Stimulated activated naive B cell treated with anti-CD40 and anti-IgM and Interleukin-4, amounts not matched to agents 10 μg/mL and 1 μg/mL and 100 μg/mL, for 72 hours (primary cell): ENCODE data around the gene HOXD4.

ENCODE experiments used
- ATAC-seq, 2 donors: fragments of 150-1000 bp; cut with Tn5 transposase; replicated peaks; 2 replicates each; pipeline ENCODE4 v1.10.0; 2021; ENCODE audit warnings: moderate library complexity in 1 of 2
- DNase-seq: peaks from one replicate; pipeline ENCODE4 v3.0.0; 2021
- H3K27ac Mint-ChIP-seq: one replicate; pipeline ENCODE4 v1.8.0; 2022; ENCODE audit warnings: mild to moderate bottlenecking, mixed read lengths
- H3K27me3 Mint-ChIP-seq, 2 donors: one replicate each; pipeline ENCODE4 v1.8.0; 2022; ENCODE audit warnings: mixed read lengths in 2 of 2
- H3K36me3 Mint-ChIP-seq, 2 donors: one replicate each; pipeline ENCODE4 v1.8.0; 2022; ENCODE audit warnings: mixed read lengths in 2 of 2, mild to moderate bottlenecking in 1 of 2
- H3K4me1 Mint-ChIP-seq, 2 donors: one replicate each; pipeline ENCODE4 v1.8.0; 2022; ENCODE audit warnings: mixed read lengths in 2 of 2, mild to moderate bottlenecking in 1 of 2
- H3K4me3 Mint-ChIP-seq, 2 donors: one replicate each; pipeline ENCODE4 v1.8.0; 2022; ENCODE audit warnings: mild to moderate bottlenecking in 2 of 2, mixed read lengths in 2 of 2, moderate library complexity in 1 of 2
- H3K9me3 Mint-ChIP-seq, 2 donors: one replicate each; pipeline ENCODE4 v1.8.0; 2022; ENCODE audit warnings: mixed read lengths in 2 of 2, mild to moderate bottlenecking in 1 of 2

HOXD4 gene

GRCh38 chr2:176167398-176167797 is 16.0 kb downstream of the HOXD4 start:
- Mint-ChIP-seq H3K4me3 (no peak overlapping the region), H3K9me3 (peaks cover 3 to 8% of the 10 kb centered on the region in 2 donors), H3K4me1 (peaks cover 6% of the 10 kb centered on the region in 2 donors), H3K36me3 (peaks cover 0 to 13% of the 10 kb centered on the region in 2 donors), H3K27me3 (peaks cover 71 to 89% of the 10 kb centered on the region in 2 donors), H3K27ac (no peak overlapping the region)
- ATAC-seq (no peak), DNase-seq (no peak)

DNA sequence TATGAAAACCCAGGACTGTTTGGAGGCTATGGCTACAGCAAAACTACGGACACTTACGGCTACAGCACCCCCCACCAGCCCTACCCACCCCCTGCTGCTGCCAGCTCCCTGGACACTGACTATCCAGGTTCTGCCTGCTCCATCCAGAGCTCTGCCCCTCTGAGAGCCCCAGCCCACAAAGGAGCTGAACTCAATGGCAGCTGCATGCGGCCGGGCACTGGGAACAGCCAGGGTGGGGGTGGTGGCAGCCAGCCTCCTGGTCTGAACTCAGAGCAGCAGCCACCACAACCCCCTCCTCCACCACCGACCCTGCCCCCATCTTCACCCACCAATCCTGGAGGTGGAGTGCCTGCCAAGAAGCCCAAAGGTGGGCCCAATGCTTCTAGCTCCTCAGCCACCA is 17.8 kb downstream of the HOXD4 start:
- ATAC-seq: no peak
- no peak for DNase-seq
- H3K36me3 Mint-ChIP-seq: peaks cover 0 to 11% of the 10 kb centered on the region in 2 donors
- peaks cover 4 to 6% of the 10 kb centered on the region in 2 donors for H3K4me1 Mint-ChIP-seq
- H3K9me3 Mint-ChIP-seq: peaks cover 2% of the 10 kb centered on the region in 2 donors
- no peak overlapping the region for H3K27ac Mint-ChIP-seq
- H3K27me3 Mint-ChIP-seq: peaks cover 69 to 82% of the 10 kb centered on the region in 2 donors
- no peak overlapping the region for H3K4me3 Mint-ChIP-seq

DNA sequence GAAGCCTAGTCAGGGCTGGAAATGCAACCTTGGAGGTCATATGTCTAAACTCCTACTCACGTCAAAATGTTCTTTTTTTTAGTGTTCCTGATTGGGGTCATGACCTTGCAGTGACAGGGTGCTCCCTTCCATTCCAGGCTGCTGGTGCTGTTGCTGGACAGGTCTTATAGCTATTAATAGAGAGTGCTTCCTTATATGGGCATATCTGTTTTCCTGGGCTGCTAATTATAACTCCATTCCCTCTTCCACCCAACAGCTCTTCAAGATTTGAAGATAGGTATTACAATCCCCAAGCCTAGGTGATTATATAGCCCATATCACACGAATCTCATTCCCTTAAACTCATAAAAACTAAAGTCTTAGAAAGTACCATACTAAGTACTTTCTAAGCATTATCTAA is 18.4 kb downstream of the HOXD4 start:
- DNase-seq (no peak), ATAC-seq (no peak)
- Mint-ChIP-seq H3K27me3 (peaks cover 66 to 77% of the 10 kb centered on the region in 2 donors), H3K27ac (no peak overlapping the region), H3K4me1 (peaks cover 4 to 7% of the 10 kb centered on the region in 2 donors), H3K4me3 (no peak overlapping the region), H3K9me3 (peaks cover 0 to 1% of the 10 kb centered on the region in 2 donors), H3K36me3 (peaks cover 0 to 9% of the 10 kb centered on the region in 2 donors)

DNA sequence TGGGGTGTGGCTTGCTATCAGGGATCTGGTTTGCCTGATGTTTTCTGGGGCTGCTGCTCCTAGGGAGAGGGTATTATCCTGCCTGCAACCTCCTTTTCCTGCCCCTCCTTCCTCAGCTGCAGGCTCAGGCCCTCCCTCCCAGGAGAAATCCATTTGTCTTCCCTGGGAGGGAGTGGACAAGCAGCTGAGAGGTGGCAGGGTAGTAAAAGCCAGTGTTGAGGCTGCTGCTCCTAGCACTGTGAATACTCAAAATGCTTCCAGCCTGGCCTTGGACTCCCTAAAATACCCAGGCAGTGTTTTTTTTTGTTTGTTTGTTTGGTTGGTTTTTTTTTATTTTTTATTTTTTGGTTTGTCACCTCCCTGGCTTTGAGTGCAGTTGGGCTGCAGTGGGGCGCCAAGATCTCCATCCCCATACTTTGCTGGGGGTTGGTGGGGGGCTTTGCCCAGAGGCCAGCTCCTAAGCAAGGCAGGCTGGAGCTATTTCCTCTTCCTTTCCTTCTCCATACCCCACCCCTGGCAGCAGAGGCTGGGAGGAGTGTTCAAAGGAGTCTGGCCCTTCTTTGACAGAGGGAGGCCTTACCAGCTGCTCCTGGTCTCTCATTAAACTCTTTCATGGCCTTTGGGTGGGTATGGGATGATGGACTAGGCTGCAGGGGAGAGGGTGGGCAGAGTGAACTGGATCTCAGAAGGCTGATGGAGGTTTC is 19.4 kb downstream of the HOXD4 start:
- H3K27ac Mint-ChIP-seq: no peak overlapping the region
- H3K9me3 Mint-ChIP-seq: peaks cover 0 to 1% of the 10 kb centered on the region in 2 donors
- peaks cover 0 to 9% of the 10 kb centered on the region in 2 donors for H3K36me3 Mint-ChIP-seq
- DNase-seq (no peak), ATAC-seq (no peak)
- H3K4me3 Mint-ChIP-seq: no peak overlapping the region
- H3K27me3 Mint-ChIP-seq: peaks cover 71 to 77% of the 10 kb centered on the region in 2 donors
- H3K4me1 Mint-ChIP-seq: peaks cover 6 to 14% of the 10 kb centered on the region in 2 donors

DNA sequence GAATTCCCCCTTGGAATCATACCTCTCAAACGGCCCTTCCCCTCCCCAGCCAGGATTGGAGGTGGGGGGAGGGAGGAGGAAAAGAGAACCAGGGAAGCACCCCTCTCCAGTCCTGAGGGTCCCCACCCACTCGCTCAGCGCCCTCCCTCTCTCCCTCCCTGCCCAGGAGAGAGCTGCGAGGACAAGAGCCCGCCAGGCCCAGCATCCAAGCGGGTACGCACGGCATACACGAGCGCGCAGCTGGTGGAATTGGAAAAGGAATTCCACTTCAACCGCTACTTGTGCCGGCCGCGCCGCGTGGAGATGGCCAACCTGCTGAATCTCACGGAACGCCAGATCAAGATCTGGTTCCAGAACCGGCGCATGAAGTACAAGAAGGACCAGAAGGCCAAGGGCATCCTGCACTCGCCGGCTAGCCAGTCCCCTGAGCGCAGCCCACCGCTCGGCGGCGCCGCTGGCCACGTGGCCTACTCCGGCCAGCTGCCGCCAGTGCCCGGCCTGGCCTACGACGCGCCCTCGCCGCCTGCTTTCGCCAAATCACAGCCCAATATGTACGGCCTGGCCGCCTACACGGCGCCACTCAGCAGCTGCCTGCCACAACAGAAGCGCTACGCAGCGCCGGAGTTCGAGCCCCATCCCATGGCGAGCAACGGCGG is 20.1 kb downstream of the HOXD4 start:
- no peak for ATAC-seq
- peaks cover 0 to 1% of the 10 kb centered on the region in 2 donors for H3K9me3 Mint-ChIP-seq
- DNase-seq: no peak
- no peak overlapping the region for H3K4me3 Mint-ChIP-seq
- H3K36me3 Mint-ChIP-seq: peaks cover 0 to 9% of the 10 kb centered on the region in 2 donors
- H3K4me1 Mint-ChIP-seq: peaks cover 6 to 14% of the 10 kb centered on the region in 2 donors
- H3K27me3 Mint-ChIP-seq: peaks cover 72 to 77% of the 10 kb centered on the region in 2 donors
- H3K27ac Mint-ChIP-seq: no peak overlapping the region

- peaks cover 1 to 9% of the 10 kb centered on the region in 2 donors for H3K36me3 Mint-ChIP-seq
- DNase-seq: no peak
- H3K27ac Mint-ChIP-seq: peak overlapping the region; percentile 84
- no peak overlapping the region for H3K4me3 Mint-ChIP-seq
- peaks cover 0 to 1% of the 10 kb centered on the region in 2 donors for H3K9me3 Mint-ChIP-seq
- peaks cover 6 to 14% of the 10 kb centered on the region in 2 donors for H3K4me1 Mint-ChIP-seq
- no peak for ATAC-seq
- H3K27me3 Mint-ChIP-seq: peaks cover 72 to 77% of the 10 kb centered on the region in 2 donors
These were observed 20.9 kb downstream of the HOXD4 start for GRCh38 chr2:176172007-176172894.

DNA sequence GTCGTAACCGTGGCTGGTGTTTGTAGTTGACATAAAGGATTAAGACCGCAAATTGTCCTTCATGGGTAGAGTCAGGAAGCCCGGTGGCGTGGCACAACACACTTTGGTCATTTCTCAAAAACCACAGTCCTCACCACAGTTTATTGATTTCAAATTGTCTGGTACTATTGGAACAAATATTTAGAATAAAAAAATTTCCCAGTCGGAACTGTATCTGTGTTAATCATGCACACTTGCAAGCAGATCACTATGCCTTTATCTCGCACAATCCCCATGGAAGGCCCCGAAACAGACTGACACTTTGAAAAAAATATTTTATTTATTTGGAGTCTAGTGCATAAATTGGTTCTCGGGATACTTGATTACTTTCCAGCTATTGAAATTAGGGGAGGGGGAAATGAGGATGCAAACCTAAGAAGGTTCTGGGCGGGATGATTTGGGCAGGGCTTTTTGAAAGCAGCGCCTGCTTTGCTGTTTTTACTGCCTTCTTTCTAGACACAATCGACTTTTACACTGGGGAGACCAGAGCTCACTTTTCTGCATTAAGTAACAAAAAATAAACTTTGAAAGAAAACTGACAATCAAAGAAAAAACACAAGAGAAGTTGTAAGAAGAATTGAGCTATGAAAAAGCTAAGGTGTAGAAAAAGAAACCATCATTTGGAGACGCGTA is 21.7 kb downstream of the HOXD4 start:
- Mint-ChIP-seq H3K4me1 (peaks cover 8 to 17% of the 10 kb centered on the region in 2 donors), H3K27ac (peak overlapping the region; percentile 37), H3K9me3 (peaks cover 0 to 1% of the 10 kb centered on the region in 2 donors), H3K4me3 (no peak overlapping the region), H3K27me3 (peaks cover 71 to 78% of the 10 kb centered on the region in 2 donors), H3K36me3 (peaks cover 1 to 9% of the 10 kb centered on the region in 2 donors)
- no peak for DNase-seq
- no peak for ATAC-seq

DNA sequence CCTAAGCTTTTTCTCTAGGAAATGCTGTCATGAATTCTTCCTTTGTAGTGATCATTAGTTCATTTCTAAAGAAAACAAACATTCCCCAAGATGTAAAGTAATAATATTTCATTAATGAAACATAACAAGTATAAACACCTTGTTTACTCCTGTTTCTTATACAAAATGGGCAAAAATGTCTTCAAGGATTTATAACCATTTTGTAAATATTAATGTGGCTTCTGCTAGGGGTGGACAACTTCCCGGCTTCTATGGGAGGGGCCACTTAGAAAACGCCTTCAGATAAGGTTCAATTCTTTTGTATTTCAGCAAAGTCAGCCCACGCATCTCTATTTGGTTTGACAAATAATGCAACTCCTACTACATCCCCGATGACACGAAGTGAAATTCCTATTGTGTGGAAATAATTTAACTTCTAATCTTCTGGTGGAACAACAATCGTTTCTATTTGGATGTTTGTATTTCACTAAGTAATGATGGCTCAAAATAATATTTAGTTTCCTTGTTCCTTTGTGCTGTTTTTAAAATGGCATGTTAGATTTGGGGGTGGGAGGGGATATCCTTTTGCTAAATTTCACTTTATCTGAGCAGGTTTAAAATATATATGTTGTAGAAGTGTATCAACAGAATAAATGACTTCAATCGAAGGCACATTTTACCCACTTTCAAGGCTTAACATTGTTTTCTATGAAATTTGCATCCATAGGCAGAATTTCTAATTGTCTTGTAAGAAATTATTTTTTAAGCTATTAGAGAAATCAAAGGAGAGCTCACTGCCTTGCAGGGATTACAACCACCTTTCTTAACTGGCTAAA is 22.4 kb downstream of the HOXD4 start:
- Mint-ChIP-seq H3K4me1 (peaks cover 8 to 20% of the 10 kb centered on the region in 2 donors), H3K27me3 (peaks cover 78 to 85% of the 10 kb centered on the region in 2 donors), H3K27ac (no peak overlapping the region), H3K4me3 (no peak overlapping the region), H3K36me3 (peaks cover 1 to 9% of the 10 kb centered on the region in 2 donors), H3K9me3 (peaks cover 0 to 1% of the 10 kb centered on the region in 2 donors)
- no peak for DNase-seq
- no peak for ATAC-seq

DNA sequence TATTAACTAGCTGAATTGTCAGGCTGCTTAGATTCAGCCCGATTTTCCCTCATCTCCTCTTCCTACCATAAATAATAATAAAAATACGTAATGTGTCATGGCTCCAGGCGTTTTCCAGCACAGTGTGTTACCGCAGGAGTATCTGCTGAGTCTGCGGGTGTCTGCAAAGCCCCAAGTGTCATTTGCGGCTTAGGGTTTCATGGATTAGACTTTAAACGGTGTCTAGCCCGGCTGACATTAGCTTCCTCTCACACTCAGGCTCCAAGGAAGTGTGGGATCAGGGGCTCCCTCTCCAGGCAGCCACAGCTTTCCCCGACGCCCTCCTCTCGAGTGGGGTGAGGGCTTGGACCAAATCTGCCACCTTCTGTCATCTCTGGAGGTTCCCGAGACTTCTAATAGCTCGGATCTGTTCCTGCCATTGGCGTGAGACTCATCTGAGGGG is 23.1 kb downstream of the HOXD4 start:
- peaks cover 8 to 20% of the 10 kb centered on the region in 2 donors for H3K4me1 Mint-ChIP-seq
- H3K27me3 Mint-ChIP-seq: peaks cover 82 to 86% of the 10 kb centered on the region in 2 donors
- peaks cover 0 to 1% of the 10 kb centered on the region in 2 donors for H3K9me3 Mint-ChIP-seq
- H3K36me3 Mint-ChIP-seq: peaks cover 1 to 9% of the 10 kb centered on the region in 2 donors
- H3K27ac Mint-ChIP-seq: no peak overlapping the region
- no peak overlapping the region for H3K4me3 Mint-ChIP-seq
- DNase-seq (no peak), ATAC-seq (no peak)

GRCh38 chr2:176174824-176175708 is 23.7 kb downstream of the HOXD4 start:
- H3K4me3 Mint-ChIP-seq: no peak overlapping the region
- peak overlapping the region; percentile 2 for H3K27ac Mint-ChIP-seq
- ATAC-seq: no peak
- peaks cover 82 to 86% of the 10 kb centered on the region in 2 donors for H3K27me3 Mint-ChIP-seq
- peaks cover 8 to 20% of the 10 kb centered on the region in 2 donors for H3K4me1 Mint-ChIP-seq
- peaks cover 0 to 1% of the 10 kb centered on the region in 2 donors for H3K9me3 Mint-ChIP-seq
- H3K36me3 Mint-ChIP-seq: peaks cover 1 to 9% of the 10 kb centered on the region in 2 donors
- DNase-seq: no peak

DNA sequence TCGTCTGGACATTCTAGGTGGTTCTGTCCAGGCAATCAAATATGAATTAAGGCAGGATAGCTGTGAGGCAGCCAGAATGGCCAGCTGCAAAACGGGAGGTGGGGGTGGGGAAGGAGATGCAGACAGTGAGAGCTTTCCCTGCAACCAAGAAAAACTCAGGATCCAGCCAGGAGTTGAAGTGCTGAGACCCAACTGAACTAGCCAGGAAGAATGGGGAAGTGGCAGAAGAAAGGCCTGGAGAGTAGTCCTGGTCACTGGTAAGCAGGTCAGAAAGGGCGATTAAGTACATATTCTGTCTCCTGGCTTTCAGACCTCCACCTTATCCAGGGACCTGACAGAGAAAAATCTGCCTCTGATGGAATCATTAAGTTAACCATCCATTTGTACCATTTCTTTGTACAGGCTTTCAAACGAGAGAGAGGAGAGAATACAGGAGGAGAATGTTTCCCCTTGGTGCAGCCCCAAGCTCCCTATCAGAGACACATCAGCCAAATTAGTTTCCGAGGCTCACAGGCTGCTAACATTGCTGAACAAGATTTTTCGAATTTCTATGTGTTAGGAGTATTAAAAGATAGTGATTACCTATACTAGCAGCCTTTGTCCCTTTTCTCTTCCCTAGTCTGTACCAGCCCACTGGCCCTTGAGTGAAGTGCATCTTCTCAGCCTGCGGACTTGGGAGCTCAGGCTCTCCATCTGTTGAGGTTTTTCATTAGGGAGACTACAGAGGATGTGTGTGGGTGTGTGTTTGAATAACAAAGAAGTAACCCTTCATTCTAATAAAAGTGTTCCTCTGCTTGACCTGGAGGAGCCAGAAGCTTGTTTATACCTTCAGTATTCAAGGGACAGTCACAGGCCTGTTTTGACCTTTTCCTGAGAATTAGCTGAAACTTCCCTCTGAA is 24.6 kb downstream of the HOXD4 start:
- H3K27me3 Mint-ChIP-seq: peaks cover 77 to 85% of the 10 kb centered on the region in 2 donors
- no peak overlapping the region for H3K4me3 Mint-ChIP-seq

More for the DNA sequence above, 24.6 kb downstream of the HOXD4 start:
- ATAC-seq (no peak), DNase-seq (no peak)
- H3K36me3 Mint-ChIP-seq: peaks cover 1 to 9% of the 10 kb centered on the region in 2 donors
- H3K9me3 Mint-ChIP-seq: peaks cover 0 to 1% of the 10 kb centered on the region in 2 donors
- H3K4me1 Mint-ChIP-seq: peaks cover 8 to 20% of the 10 kb centered on the region in 2 donors
- H3K27ac Mint-ChIP-seq: no peak overlapping the region
